Right cardiac atrium (tissue), 5 donors: Measurements from ENCODE around the gene PITHD1. TPM values are rescaled to one million over a fixed set of nuclear protein-coding genes. Genes with fewer than 3 reads are reported as not detected.
"Not testable (repeated sequence)": the region's sequence is repeated elsewhere in the genome, so short reads cannot be mapped to it uniquely, and the experiment has no call there.

Experiments used
- ATAC-seq, 2 donors: fragments of 200-7000 bp; cut with Tn5 transposase; one replicate each; pipeline versions ENCODE4 v1.8.0 to v1.9.1; 2020; ENCODE audit warnings: moderate library complexity in 2 of 2, mild to moderate bottlenecking in 1 of 2
- DNase-seq, 3 donors: peaks; one replicate each; pipeline ENCODE4 v3.0.0-alpha.2; 2020
- H3K27ac ChIP-seq: one replicate; pipeline ENCODE4 v1.5.1; 2013; ENCODE audit warnings: mild to moderate bottlenecking, low read length, control low read depth, moderate library complexity
- H3K27me3 ChIP-seq: one replicate; pipeline ENCODE4 v1.6.1; 2013; ENCODE audit not compliant: control insufficient read depth, insufficient read depth
- H3K4me1 ChIP-seq: one replicate; pipeline ENCODE4 v1.6.1; 2013; ENCODE audit warnings: low read length; ENCODE audit not compliant: control insufficient read depth, insufficient read depth
- H3K4me3 ChIP-seq: one replicate; pipeline ENCODE4 v1.5.1; 2013; ENCODE audit warnings: low read length, control low read depth
- H3K9me3 ChIP-seq: one replicate; pipeline ENCODE4 v1.6.1; 2013; ENCODE audit warnings: low read length; ENCODE audit not compliant: control insufficient read depth
- WGBS: extraction: QIAGEN DNeasy Blood & Tissue Kit; methylation state at CpG from one replicate; pipeline ENCODE4 v1.1.7; 2013; 5-methylcytosine and 5-hydroxymethylcytosine counted together
- intact Hi-C, 4 donors: fragments of 100-400 bp; cut with DNase I; formaldehyde crosslinking; loops; one replicate each; pipeline versions ENCODE4 v1.11.0 to v1.14.0; 2022 to 2023
- long read RNA-seq, 4 donors: library from polyadenylated mRNA; unstranded; transcript quantifications; one replicate each; pipeline ENCODE4 v2.0.0, GENCODE V29; 2020 to 2021
- polyA plus RNA-seq: library from polyadenylated mRNA; stranded (reverse); fragments of 200-250 nt; gene quantifications from one replicate; pipeline ENCODE4 v1.2.3, GENCODE V29; 2013
- total RNA-seq, 4 donors: library from RNA; stranded (reverse); fragmentation: NEBNext Ultra II Directional; extraction: Animal tissue kit (Norgen Biotek cat#: 25700); gene quantifications; one replicate each; pipeline ENCODE4 v1.2.1, GENCODE V29; 2021
- donor health status: healthy with polysubstance abuse.
- donor health status: DM: no; HTN: yes; CAD: no.
- donor health status: DM: no; HTN: no; CAD: no.
- donor health status: DM: no; HTN: yes; CAD: no; lungs with severe emphysema.
- donor health status: DM: yes; HTN: yes; CAD: no.

Gene PITHD1, protein sequence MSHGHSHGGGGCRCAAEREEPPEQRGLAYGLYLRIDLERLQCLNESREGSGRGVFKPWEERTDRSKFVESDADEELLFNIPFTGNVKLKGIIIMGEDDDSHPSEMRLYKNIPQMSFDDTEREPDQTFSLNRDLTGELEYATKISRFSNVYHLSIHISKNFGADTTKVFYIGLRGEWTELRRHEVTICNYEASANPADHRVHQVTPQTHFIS
- total RNA-seq (10 to 100 TPM; 35.5 to 40.3 (median 38.8) TPM), polyA plus RNA-seq (33.1 TPM)
- long read RNA-seq, donor 1, transcript PITHD1-201 (6 exons, 1,603 nt) = major isoform, 54 of 57 reads
- long read RNA-seq, donor 1, partial matches to known transcripts = 1 of 57 reads
- long read RNA-seq, donor 1, other reads (novel, unspliced or antisense) = 2 of 57 reads
- long read RNA-seq, donor 2, transcript PITHD1-201 (6 exons, 1,603 nt) = major isoform, 26 of 28 reads
- long read RNA-seq, donor 2, partial matches to known transcripts = 0 of 28 reads
- long read RNA-seq, donor 2, other reads (novel, unspliced or antisense) = 2 of 28 reads
- long read RNA-seq, donor 3, transcript PITHD1-201 (6 exons, 1,603 nt) = major isoform, 105 of 114 reads
- long read RNA-seq, donor 3, partial matches to known transcripts = 3 of 114 reads
- long read RNA-seq, donor 3, other reads (novel, unspliced or antisense) = 6 of 114 reads
- long read RNA-seq, donor 4, transcript PITHD1-201 (6 exons, 1,603 nt) = major isoform, 29 of 32 reads
- long read RNA-seq, donor 4, partial matches to known transcripts = 0 of 32 reads
- long read RNA-seq, donor 4, other reads (novel, unspliced or antisense) = 3 of 32 reads

DNA sequence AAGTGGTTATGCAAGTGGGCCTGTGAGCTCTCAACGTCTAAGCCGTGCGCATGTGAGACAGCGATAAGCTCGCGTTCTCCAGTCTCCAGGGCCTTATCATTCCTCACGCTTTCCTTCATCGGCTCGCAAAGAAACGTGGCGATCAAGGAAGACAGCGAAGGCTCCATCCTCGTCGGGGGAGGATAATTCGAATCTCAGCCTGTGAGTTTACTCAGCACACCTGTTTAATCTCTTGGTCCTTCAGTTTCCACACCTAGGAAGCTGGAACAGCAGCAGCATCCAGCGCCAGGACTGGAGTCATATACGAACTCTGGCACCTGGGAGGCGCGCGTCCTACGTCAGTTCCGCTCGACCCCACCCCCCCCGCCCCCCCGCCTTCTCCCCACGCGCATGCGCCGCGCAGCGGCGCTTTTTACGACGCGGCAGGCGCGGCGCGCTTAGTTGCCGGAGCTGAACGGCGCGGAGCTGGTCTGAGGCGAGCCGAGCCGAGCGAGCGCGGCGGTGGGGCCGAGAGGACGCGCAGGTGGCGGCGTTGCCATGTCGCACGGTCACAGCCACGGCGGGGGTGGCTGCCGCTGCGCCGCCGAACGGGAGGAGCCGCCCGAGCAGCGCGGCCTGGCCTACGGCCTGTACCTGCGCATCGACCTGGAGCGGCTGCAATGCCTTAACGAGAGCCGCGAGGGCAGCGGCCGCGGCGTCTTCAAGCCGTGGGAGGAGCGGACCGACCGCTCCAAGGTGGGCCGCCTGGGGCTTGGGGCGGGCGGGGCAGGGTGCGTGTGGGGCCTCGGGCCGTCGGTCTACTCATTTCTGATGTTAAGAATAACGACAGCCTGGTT, at the start of gene PITHD1:
Gene PITHD1, plus strand, starts transcription at position 440 of the 836 bp plus-strand sequence. Its CDS starts 98 bp downstream, at position 538.
- Histone ChIP-seq H3K9me3 (no peaks in the 10 kb centered on the region), H3K4me3 (peak within 1 kb of the TSS; percentile 60), H3K27me3 (no peaks in the 10 kb centered on the region), H3K27ac (peak within 1 kb of the TSS; percentile 91), H3K4me1 (peaks cover 3% of the 10 kb centered on the region)
- under 1% methylated on average over 88 of the region's 91 CpGs for WGBS
- ATAC-seq (peak; percentile 88 to 90), DNase-seq (peak; percentile 84 to 92 (median 92))
- intact Hi-C loops = loop anchor here in 2 of 4 donors (10.0 kb wide), 1 partner anchor 137 kb away; the partner anchor contains the start of gene CNR2 (in 2 of the 2)

DNA sequence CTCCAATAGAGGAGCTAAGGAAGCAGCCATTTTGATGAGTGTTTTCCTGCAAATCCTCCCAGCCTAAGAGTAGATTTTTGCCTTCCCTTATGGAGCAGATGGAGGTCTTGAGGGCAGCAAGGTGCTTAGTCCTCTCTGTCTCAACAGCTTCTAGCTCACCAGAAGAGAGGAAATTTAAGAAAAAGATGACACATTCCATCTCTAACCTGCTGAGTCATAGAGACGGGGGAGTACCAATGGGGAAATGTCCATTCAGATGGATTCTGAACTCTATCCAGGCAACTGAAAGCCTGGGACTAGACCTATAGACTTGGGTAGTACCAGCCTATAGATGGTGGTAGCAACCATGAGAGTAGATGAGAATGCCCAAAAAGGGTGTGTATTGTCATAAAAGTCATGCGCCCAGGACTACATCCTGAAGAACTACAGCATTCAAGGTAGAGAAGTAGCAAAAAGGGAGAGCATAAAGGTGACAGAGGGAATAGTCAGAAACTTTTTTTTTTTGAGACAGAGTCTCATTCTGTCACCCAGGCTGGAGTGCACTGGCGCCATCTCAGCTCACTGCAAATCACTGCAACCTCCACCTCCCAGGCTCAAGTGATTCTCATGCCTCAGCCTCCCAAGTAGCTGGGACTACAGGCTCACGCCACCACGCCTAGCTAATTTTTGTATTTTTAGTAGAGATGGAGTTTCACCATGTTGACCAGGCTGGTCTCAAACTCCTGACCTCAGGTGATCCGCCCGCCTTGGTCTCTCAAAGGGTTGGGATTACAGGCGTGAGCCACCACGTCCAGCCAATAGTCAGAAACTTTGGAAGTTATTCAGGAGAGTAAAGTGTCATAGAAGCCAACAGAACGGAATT, 45.6 kb upstream of the PITHD1 start:
- Histone ChIP-seq H3K27ac (no peak overlapping the region), H3K9me3 (no peaks in the 10 kb centered on the region), H3K4me3 (no peak overlapping the region), H3K27me3 (no peaks in the 10 kb centered on the region), H3K4me1 (peaks cover 3% of the 10 kb centered on the region)
- no peak for ATAC-seq
- intact Hi-C loops = no loop called here
- WGBS = 92% methylated on average over 10 of the region's 10 CpGs
- no peak for DNase-seq

DNA sequence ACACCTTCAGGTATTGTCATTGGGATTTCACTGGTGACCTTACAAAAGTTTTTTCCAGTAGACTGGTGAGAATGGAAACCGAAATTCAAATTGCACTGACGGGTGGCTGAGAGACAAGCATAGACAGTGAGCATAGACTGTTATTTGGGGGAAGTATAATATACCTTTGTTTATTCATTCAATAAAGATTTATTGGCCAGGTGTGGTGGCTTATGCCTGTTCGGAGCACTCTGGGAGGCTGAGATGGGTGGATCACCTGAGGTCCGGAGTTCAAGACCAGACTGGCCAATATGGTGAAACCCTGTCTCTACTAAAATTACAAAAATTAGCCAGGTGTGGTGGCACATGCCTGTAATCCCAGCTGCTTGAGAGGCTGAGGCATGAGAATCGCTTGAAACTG, 44.9 kb upstream of the PITHD1 start:
- H3K4me1 ChIP-seq, H3K4me3 ChIP-seq, DNase-seq, H3K27me3 ChIP-seq, ATAC-seq, intact Hi-C loops, H3K9me3 ChIP-seq, H3K27ac ChIP-seq: not testable (repeated sequence)
- 97% methylated on average over 5 of the region's 5 CpGs for WGBS

DNA sequence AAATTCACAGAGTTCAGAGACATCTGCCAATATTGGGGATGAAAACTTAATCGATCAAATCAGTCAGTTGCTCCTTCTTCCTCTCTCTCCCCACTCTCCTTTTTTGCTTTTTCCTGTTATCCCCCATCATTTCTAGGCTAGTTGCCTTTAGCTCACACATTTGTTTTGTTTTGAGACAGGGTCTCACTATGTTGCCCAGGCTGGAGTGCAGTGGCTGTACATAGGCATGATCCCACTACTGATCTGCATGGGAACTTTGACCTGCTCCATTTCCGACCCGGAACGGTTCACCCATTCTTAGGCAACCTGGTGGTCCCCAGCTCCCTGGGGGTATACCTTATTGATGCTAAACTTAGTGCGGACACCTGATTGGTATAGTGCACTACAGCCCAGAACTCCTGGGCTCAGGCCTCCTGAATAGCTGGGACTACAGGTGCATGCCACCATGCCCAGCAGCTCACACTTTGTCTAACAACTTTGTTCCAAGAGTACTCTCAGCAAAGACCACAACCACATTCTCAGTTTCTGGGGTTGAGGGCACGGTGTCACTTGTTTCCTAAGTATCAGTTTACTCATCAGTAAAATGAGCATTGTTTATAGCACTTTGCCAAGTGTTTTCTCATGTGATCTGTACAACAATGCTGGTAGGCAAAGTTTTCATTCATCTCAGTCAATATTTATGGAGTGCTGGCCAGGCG, 41.6 kb upstream of the PITHD1 start:
- no peak overlapping the region for H3K27ac ChIP-seq
- ATAC-seq (no peak), DNase-seq (no peak)
- no peaks in the 10 kb centered on the region for H3K27me3 ChIP-seq
- H3K4me3 ChIP-seq = no peak overlapping the region
- H3K4me1 ChIP-seq = peaks cover 3% of the 10 kb centered on the region
- WGBS = 97% methylated on average over 7 of the region's 7 CpGs
- H3K9me3 ChIP-seq = no peaks in the 10 kb centered on the region
- intact Hi-C loops = no loop called here

DNA sequence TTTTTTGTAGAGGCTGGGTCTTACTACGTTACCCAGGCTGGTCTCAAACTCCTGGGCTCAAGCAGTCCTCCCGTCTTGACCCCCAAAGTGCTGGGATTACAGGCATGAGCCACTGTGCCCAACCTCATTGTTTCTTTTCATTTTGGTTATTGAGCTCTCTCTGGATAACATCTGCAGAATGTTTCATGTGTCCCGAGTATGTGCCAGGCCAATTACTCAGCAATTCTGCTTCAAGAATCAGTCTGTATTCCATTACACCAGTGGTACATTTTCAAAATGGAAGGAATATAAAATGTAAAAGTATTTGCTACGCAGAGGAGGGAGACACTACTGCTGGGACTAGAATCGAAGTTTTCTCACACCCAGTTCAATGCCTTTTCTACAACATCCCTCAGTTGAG, 36.6 kb upstream of the PITHD1 start:
- WGBS = 84% methylated on average over 5 of the region's 5 CpGs
- Histone ChIP-seq H3K4me1 (no peaks in the 10 kb centered on the region), H3K27ac (no peak overlapping the region), H3K27me3 (no peaks in the 10 kb centered on the region), H3K9me3 (no peaks in the 10 kb centered on the region), H3K4me3 (no peak overlapping the region)
- intact Hi-C loops = no loop called here
- ATAC-seq = no peak
- no peak for DNase-seq

DNA sequence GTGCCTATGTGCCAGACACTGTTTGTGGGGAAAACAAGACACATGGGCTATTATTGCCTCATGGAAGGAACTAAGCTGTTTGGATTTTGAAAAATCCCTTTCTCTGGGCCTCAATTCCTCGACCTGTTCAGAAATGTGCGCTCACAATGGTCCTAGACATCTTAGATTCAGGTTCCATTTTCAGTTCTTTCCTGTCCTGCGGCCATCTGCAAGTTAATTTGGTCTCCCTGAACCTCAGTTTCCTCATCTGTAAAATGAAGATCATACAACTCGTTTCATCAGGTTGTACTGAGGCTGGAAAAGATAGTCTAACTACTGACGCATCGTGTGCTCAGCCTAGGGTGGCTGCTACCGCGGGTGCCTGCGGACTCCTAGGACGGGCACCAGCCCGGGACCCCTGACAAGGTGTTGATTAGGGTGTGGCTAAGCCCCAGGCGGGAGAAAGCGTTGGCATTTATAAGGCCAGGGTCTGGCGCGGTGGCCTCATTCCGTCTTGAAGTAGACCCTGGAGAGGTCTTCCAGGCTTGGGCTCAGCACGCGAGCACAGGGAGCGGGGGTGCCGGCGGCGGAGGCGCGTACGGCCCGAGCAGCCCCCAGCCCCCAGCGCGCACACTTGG, 35.4 kb upstream of the PITHD1 start:
- Histone ChIP-seq H3K4me1 (no peaks in the 10 kb centered on the region), H3K4me3 (peak overlapping the region; percentile 82), H3K27ac (peak overlapping the region; percentile 73), H3K27me3 (no peaks in the 10 kb centered on the region), H3K9me3 (no peaks in the 10 kb centered on the region)
- intact Hi-C loops = no loop called here
- WGBS = 10% methylated on average over 28 of the region's 28 CpGs
- ATAC-seq = peak; percentile 22 to 28
- peak in 1 of 3 donors; percentile 48 for DNase-seq

DNA sequence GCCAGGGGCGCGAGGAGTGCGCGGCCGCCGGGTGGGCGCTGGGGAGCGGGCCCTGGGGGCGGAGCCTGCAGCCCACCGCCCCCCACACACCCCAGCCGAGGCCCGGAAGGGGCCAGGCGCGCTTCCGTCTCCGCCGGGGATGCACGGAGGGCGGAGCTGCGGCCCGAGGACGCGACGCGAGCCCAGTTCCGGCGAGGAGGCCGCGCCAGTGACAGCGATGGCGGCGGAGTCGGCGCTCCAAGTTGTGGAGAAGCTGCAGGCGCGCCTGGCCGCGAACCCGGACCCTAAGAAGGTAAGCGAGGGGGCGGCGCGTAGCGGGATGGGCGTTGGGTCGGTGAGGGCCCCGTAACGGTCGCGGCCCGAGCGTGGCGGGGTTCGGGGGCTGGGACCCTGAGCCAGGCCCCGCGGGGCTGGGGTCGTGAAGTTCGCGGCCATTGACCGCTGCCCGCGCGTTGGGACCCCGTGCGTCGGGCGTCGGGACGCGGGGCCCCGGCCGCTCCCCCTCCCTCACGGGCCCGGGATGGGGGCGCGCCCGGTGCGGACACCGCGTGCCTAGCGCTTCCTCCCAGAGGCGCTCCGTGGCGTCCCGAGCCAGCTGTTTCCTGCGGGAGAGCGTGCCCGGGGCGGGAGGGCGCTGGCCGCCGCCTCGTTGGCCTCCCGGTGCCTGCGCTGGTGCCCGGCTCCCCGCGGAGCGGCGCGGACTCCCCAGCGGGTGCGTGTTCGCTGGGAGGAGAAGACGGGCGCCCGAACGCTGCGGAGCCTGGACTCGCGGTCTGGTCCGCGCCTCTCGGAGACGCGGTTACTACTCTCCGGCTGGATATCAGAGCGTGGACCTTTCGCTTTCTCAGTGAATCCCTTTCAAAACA, 34.7 kb upstream of the PITHD1 start, which contains the start of gene ELOA:
Gene ELOA, plus strand, starts transcription at position 185 of the 866 bp plus-strand sequence. Its CDS starts 33 bp downstream, at position 218.
- Histone ChIP-seq H3K9me3 (no peaks in the 10 kb centered on the region), H3K27me3 (no peaks in the 10 kb centered on the region), H3K4me1 (no peaks in the 10 kb centered on the region), H3K27ac (peak within 1 kb of the TSS; percentile 73), H3K4me3 (peak within 1 kb of the TSS; percentile 82)
- peak; percentile 94 to 96 for ATAC-seq
- intact Hi-C loops = no loop called here
- DNase-seq = peak; percentile 75 to 92 (median 92)
- WGBS = under 1% methylated on average over 119 of the region's 119 CpGs

DNA sequence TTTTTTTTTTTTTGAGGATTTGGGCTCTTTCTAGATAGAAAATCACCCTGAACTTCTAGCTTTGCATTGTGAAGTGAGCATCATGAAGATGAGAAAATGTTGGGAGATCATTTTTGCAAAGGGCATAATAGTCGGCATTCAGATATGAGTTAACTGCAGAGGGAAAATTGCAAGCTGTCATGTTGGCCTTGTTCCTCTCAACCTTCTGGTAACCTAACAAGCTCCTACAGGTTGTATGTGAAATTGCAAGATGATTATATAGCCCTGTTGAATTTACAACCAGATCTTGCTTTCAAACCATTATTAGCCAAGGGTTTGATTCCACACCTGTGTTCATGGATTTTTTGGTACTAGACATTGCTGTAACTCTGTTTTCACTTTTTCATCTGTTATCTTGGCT, 32.7 kb upstream of the PITHD1 start:
- Histone ChIP-seq H3K27me3 (no peaks in the 10 kb centered on the region), H3K4me3 (no peak overlapping the region)
- WGBS = 59% methylated on average over 1 of the region's 1 CpG

DNA sequence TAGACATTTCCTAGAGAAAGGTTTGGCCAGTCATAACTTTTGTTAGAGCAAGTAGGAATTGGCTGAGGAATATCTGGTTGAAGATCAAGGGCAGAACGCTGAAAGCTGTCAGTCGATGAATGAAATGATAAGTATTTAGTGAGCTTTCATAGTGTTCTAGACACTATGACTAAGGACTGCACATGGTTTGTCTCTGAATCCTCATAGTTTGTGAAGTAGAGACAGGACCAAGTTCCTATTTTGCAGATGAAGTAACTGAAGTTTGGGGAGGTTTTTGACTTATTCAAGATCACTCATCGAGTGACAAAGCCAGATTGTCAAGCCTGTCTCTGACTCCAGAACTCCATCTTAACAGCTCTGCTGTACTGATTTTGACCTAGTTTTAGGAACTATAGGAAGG, 30.2 kb upstream of the PITHD1 start:
- intact Hi-C loops = no loop called here

More for the DNA sequence above, 32.7 kb upstream of the PITHD1 start:
- Histone ChIP-seq H3K4me1 (no peaks in the 10 kb centered on the region), H3K9me3 (no peaks in the 10 kb centered on the region), H3K27ac (no peak overlapping the region)
- no peak for ATAC-seq
- intact Hi-C loops = no loop called here
- no peak for DNase-seq

More for the DNA sequence above, 30.2 kb upstream of the PITHD1 start:
- H3K27ac ChIP-seq = no peak overlapping the region
- no peak overlapping the region for H3K4me3 ChIP-seq
- no peaks in the 10 kb centered on the region for H3K4me1 ChIP-seq
- no peaks in the 10 kb centered on the region for H3K9me3 ChIP-seq
- ATAC-seq = no peak
- WGBS = 64% methylated on average over 3 of the region's 3 CpGs
- no peak for DNase-seq
- H3K27me3 ChIP-seq = no peaks in the 10 kb centered on the region
